Measurements from ENCODE around the gene VPS33B.

- TF ChIP-seq POLR2A (IDR thresholded peaks at IDR 0.05) (no peak), CTCF (IDR thresholded peaks at IDR 0.05 in 8 of 11, conservative IDR thresholded peaks at IDR 0.05 in 3 of 11) (no peak), POLR2AphosphoS5 (IDR thresholded peaks at IDR 0.05) (no peak)
These were observed 799 bp downstream of the VPS33B start for GRCh38 chr15:91021516-91022074.

Data from spleen (tissue), 7 donors.